ENCODE data around the gene DPP6. TPM values are rescaled to one million over a fixed set of nuclear protein-coding genes. Genes with fewer than 3 reads are reported as not detected.
"Not testable (repeated sequence)": the region's sequence is repeated elsewhere in the genome, so short reads cannot be mapped to it uniquely, and the experiment has no call there.

The DPP6 gene
- total RNA-seq, 1 donor from 2014 or later, result not detected

DNA sequence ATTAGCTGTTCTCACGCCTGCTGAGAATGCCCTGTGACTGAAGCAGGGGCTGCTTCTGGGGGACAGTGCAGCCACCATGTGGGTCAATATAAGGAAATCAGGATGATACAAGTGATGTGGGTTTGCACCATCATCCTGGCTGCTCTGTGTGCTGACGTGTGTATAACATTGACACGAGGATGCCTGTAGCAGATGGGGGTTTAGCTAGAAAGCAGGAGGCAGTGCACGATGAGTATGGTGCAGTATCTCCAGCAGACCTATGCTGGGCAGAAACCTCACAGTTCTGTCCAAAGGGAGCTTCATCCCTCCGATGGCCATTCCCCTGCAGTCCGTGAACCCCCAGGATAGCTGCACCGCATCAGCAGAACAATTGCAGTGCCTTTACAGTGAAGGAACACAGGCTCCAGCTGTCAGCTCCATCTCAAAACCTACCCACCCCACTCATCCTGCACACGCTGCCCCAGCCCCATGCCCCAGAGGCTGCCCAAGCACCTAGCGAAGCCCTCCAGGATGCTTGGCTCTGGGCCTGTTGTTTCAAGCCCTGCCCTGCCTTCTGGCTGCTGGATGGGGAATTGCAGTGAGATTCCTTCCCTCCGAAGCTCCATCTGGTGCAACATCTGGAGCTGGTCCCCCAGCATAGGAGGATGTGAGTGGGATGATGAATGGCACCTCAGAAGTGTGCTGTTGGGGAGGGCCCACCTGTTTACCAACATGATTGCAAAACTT, 96.8 kb downstream of the DPP6 start:
- not testable (repeated sequence) for DNase-seq (ENCODE audit: low read depth in 2 of 2)

DNA sequence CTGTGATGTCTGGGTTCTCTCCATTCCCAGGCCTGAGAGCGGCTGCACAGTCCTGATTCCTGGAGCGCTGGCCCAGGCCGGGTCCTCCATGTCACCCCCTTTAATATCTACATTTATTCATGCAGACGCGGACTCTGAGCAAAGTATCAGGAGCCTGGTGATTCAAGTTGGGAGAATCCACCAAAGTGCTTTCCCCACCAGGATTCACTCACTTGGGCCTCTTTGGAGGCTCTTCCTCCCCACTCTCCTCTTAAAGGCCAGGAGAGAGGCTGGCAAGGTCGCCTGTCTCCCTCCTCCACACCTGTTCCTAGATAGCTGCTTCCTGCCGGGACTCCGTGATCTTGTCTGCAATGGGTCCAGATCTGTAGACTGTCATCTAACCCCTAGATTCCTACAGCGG, 98.5 kb downstream of the DPP6 start:
- DNase-seq (ENCODE audit: low read depth in 2 of 2), result not testable (repeated sequence)

DNA sequence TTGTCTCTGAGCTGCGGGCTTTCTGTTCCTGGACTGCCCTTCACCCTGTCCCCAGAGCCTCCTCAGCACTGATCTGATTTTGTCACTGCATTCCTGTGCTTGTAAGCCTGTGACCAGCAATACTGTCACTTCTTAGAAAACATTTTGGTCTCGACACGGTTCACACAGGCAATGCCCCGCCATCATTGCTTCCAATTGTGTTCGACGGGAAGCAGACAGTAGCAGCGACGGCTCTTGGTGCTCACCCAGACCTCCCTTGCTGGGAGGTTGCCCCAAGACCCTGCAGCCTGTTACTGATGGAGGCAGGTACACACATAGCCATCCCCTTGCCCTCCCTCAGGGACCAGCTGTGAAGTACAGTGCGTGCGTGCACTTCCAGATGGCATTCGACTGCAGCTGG, 99.1 kb downstream of the DPP6 start:
- not testable (repeated sequence) for DNase-seq (ENCODE audit: low read depth in 2 of 2)

DNA sequence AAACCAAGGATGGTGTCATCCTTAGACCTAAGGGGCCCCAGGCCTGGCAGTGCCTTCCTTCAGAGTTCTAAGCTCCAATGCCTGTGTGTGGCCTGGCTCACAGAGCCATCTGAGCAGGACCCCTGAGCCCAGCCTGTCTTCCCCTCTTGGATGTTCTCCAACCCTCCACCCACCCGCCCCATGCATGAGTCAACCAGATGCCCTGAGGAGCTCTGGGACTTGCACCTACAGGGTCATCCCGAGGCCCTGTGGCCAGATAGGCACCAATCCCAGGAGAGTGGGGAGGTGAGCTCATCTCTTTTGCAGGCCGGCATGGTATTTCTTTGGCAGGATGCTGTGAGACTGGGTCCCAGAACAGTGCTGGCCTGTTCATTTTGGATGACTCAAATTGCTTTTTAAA, 103.7 kb downstream of the DPP6 start:
- DNase-seq (ENCODE audit: low read depth in 2 of 2), result not testable (repeated sequence)

DNA sequence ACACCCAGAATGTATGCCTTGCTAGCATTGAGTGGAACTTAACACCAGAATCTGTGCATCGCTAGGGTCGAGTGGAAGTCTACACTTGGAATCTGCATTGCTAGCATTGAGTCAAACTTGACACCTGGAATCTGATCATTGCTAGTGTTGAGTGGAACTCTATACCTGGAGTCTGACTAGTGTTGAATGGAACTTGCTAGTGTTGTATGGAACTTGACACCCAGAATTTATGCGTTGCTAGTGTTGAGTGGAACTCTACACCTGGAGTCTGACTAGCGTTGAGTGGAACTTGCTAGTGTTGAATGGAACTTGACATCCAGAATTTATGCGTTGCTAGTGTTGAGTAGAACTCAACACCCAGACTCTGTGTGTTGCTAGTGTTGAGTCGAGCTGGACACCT, 110.7 kb downstream of the DPP6 start:
- DNase-seq (ENCODE audit: low read depth in 2 of 2), result not testable (repeated sequence)

DNA sequence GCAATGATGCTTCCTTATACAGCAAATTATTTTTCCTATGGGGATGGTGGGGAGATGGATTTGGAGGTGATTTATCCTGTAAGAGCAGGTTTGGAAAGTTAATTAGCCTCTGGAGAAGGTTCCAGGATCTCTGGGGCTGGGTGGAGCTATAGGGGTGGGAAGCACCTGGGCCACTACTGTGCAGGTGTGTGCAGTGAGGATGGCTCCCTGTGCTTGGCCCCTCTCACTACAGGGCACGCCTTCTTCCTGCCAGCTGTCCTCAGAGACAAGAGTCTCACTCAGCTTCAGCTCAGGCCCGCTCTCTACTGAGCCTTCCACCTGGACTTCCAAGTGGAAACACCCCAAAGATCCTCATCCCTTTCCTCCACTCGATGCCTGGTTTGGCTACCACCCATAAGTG, 111.4 kb downstream of the DPP6 start:
- not testable (repeated sequence) for DNase-seq (ENCODE audit: low read depth in 2 of 2)

GRCh38 chr7:154167051-154167450, 114.9 kb downstream of the DPP6 start:
- DNase-seq (ENCODE audit: low read depth in 2 of 2), result no peak

- no peak for DNase-seq (ENCODE audit: low read depth in 2 of 2)
These were observed 115.6 kb downstream of the DPP6 start for GRCh38 chr7:154167807-154168206.

DNA sequence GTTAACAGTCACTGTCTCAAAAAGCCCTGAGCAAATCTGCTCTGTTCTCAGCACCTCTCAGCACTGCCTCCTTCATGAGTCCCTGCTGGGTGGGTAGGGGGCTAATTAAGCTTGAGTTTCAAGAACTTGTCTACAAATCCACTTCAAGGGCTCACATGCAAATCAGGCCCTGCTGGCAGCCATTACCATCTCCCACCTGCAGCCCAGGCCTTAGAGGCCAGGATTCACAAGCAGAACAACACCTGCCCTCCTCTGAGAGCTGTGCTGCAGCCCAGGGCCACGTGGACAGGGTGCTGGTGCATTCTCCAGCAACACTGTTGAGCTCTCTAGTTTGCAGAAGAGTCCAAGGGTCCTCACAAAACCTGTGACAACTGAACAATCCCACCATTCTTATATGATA, 119.2 kb downstream of the DPP6 start:
- DNase-seq (ENCODE audit: low read depth in 2 of 2), result no peak

DNA sequence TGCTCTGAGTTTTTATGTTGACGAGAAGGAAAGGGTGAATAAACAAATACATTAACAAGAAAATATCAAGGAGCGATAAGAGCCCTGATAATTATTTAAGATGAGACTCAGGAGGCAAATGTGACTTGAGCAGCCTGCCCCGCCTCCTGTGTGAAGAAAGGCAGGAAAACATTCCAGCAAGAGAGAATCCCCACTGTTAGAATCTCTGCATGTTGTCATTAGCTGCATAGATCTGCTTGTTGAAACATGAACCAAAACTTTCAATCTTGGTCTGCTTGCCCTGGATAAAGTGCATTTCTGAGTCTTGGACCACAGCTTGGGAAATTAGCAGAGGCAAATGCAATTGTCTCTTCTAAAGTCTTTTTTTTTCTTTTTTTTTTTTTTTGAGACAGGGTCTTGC, 120.0 kb downstream of the DPP6 start:
- DNase-seq (ENCODE audit: low read depth in 2 of 2), result no peak

DNA sequence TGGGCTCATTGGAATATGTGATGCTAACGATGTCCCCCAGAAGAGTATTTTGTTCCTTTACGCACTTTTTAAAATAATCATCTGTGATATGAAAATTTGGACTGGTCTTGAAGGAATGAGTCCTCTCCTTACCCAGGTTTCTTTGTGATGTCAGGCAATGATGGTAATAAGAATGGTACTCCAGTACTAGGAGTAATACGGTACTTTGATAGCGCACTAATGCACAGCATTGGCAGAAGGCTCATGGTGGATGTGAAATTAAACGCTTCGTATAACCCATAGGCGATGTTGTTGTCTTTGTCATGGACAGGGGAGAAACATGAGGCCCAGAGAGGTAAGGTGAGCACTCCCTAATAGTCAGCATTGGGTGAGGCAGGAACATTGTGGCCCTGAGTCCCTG, 125.4 kb downstream of the DPP6 start:
- no peak for DNase-seq (ENCODE audit: low read depth in 2 of 2)

DNA sequence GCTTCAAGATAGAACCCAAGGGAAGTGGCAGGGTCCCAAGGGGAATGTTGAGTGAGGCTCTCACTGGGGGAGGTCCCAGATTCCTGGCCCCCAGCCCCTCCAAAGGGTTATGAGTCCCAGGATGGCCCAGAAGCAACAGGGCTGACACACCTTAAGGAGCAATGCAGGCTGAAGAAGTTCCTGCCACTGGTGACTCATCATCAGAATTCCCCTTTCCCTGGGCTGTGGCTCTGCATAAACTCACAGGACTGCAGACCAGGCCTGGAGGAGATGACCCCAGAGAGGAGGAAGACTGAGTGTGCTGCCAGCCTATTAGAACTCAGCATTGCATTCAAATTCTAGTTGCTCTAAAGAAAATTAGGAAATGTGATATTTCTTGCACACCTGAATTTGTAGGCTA, 126.7 kb downstream of the DPP6 start:
- DNase-seq (ENCODE audit: low read depth in 2 of 2), result no peak

DNA sequence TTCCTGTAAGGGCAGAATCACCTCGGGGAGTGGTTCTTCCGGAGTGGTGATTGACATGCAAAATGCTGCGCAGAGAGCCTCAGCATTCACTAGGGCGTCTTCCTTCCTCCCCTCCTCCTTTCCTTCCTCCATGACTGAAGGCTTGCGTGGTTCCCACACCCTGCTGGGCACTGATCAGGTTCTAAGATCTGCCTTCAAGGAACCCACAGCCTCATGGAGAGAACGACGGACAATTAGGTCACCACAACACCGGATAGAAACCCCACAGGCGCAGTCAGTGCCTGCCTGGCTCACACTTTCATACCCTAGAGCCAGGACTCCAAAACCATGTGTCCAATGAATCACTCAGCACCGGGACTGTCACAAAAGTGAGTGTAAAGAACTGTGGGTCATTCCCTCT, 131.3 kb downstream of the DPP6 start:
- no peak for DNase-seq (ENCODE audit: low read depth in 2 of 2)

GRCh38 chr7:154183946-154184345, 131.7 kb downstream of the DPP6 start:
- DNase-seq (ENCODE audit: low read depth in 2 of 2), result no peak

DNA sequence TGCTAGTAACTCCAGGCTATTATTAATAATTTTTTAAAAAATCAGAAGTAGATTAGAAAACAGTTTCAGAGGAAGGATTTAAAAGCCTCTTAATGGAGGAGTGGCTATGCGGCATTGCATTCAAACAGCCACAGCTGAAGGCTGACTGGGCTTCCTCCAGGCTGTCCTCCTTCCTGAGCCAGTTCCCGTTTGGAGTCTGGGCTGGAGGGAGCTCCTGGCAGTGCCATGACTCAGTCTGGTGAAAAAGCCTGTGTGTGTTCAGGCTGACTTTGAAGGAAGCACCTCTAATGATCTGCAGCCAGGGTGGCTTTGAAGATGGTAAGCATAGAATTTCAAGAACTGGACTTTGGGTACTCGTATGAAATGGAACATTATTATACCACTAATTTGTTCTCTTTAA, 134.6 kb downstream of the DPP6 start:
- no peak for DNase-seq (ENCODE audit: low read depth in 2 of 2)

DNA sequence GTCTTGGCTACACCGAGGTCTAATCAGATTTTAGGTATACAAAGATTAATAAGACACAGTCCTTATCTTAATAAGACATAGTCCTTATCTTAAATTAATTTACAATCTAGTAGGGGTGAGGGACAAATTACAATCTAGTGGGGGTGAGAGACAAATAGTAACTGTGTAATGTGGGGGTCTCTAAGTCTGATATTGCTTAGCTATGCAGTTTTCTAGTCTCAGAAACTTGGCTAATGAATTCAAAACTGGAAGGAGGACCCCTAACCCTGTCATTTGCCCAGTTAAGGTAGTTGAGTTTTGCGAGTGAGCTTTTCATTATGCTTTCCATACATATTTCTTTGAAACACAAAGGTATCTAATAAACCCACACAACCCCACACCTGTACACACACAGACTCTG, 136.1 kb downstream of the DPP6 start:
- DNase-seq (ENCODE audit: low read depth in 2 of 2), result no peak

- DNase-seq (ENCODE audit: low read depth in 2 of 2), result no peak
These were observed 143.1 kb downstream of the DPP6 start for GRCh38 chr7:154195266-154195665.

DNA sequence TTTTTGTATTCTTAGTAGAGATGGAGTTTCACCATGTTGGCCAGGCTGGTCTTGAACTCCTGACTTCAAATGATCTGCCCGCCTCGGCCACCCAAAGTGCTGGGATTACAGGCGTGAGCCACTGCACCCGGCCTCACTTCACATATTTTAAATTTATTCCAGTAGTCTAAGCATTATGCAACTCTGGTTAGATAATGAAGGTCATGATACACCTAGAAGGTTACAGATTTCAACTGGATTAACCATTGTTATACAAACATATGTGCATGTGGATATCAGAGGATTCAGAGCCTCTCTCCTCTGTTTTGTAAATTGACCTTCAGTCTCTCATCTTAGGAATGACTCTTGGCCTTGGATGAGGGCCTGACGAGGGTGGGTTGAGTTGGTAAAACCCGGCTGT, 146.3 kb downstream of the DPP6 start:
- DNase-seq (ENCODE audit: low read depth in 2 of 2), result no peak

GRCh38 chr7:154200241-154200640, 148.0 kb downstream of the DPP6 start:
- no peak for DNase-seq (ENCODE audit: low read depth in 2 of 2)

DNA sequence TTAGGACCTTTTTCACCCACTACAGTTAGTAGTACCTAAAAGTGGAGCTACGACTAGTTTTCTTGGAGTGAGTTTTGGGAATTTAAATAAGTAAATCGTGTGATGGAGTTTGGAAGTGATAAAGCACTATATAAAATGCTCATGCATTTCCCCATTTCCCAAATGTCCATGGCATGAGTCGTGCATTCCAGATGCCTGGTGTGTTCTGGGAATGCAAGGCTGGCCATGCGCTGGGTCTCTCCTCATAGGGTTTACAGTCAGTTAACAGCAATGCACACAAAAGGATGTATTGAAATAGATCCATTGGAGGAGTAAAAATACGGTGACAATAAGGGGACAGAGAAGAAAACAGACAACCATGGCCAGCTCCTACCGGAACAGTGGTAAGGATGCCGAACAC, 149.8 kb downstream of the DPP6 start:
- DNase-seq (ENCODE audit: low read depth in 2 of 2), result no peak

- DNase-seq (ENCODE audit: low read depth in 2 of 2), result no peak
These were observed 151.8 kb downstream of the DPP6 start for GRCh38 chr7:154204046-154204445.

GRCh38 chr7:154212861-154213260, 160.7 kb downstream of the DPP6 start:
- no peak for DNase-seq (ENCODE audit: low read depth in 2 of 2)

DNA sequence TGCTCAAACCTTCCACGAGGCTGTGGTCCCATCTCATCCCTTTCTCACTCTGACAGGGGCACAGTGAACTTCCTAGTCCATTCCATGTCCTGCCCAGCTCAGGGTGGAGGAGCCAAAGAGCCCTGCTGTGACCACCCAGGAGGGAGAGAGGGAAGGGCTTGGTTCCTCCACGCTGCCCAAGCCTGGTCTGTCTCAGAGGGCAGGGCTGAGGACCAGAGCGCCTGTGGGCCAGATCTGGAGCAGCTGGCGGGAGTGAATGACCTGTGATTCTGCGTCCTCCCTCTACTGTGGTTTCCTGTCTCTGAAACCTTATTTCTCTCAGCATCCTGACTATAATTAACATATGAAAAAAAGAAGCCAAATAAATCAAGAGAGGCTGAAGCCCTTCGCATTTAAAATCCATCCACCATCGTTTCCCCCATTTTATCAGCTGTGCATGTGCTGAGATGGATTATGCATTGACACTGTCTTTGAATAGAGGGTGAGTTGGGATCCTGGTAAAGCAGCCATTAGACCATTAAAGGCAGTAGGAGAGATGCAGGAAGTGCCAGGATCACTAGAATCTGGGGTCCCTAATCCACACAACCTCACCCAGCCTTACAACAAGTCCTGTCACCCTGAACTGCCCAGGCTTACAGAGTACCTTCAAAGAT, 165.6 kb downstream of the DPP6 start:
- DNase-seq (ENCODE audit: low read depth in 2 of 2), result no peak

All from dermis microvascular lymphatic vessel endothelial cell (primary cell).